ENCODE data around the gene UGCG.
"Not testable (repeated sequence)": the region's sequence is repeated elsewhere in the genome, so short reads cannot be mapped to it uniquely, and the experiment has no call there.

UGCG gene

GRCh38 chr9:111900151-111900857, 3.7 kb downstream of the UGCG start:
- Histone ChIP-seq H3K27me3 (ENCODE audit: insufficient read depth, poor library complexity, severe bottlenecking) (no peaks in the 10 kb centered on the region), H3K36me3 (ENCODE audit: low read depth) (peaks cover 16% of the 10 kb centered on the region), H3K27ac (ENCODE audit: poor library complexity, severe bottlenecking) (no peak overlapping the region), H3K4me1 (ENCODE audit: insufficient read depth, poor library complexity, severe bottlenecking) (peaks cover 35% of the 10 kb centered on the region), H3K4me3 (ENCODE audit: severe bottlenecking) (no peak overlapping the region), H3K9me3 (ENCODE audit: severe bottlenecking) (no peaks in the 10 kb centered on the region)
- no peak for ATAC-seq (ENCODE audit: low read depth)
- no peak for TF ChIP-seq CTCF (IDR thresholded peaks at IDR 0.05; ENCODE audit: poor library complexity, severe bottlenecking)
- DNase-seq (ENCODE audit: low spot score): no peak

- Histone ChIP-seq H3K27me3 (ENCODE audit: insufficient read depth, poor library complexity, severe bottlenecking) (no peaks in the 10 kb centered on the region), H3K9me3 (ENCODE audit: severe bottlenecking) (no peaks in the 10 kb centered on the region), H3K4me1 (ENCODE audit: insufficient read depth, poor library complexity, severe bottlenecking) (peaks cover 33% of the 10 kb centered on the region), H3K27ac (ENCODE audit: poor library complexity, severe bottlenecking) (no peak overlapping the region), H3K36me3 (ENCODE audit: low read depth) (peaks cover 20% of the 10 kb centered on the region), H3K4me3 (ENCODE audit: severe bottlenecking) (no peak overlapping the region)
- no peak for TF ChIP-seq CTCF (IDR thresholded peaks at IDR 0.05; ENCODE audit: poor library complexity, severe bottlenecking)
- ATAC-seq (ENCODE audit: low read depth) (no peak), DNase-seq (ENCODE audit: low spot score) (no peak)
These were observed 4.4 kb downstream of the UGCG start for GRCh38 chr9:111900858-111901612.

GRCh38 chr9:111902391-111903139, 6.0 kb downstream of the UGCG start:
- Histone ChIP-seq H3K27ac (ENCODE audit: poor library complexity, severe bottlenecking) (peak overlapping the region; percentile 22), H3K27me3 (ENCODE audit: insufficient read depth, poor library complexity, severe bottlenecking) (no peaks in the 10 kb centered on the region), H3K9me3 (ENCODE audit: severe bottlenecking) (no peaks in the 10 kb centered on the region), H3K4me3 (ENCODE audit: severe bottlenecking) (no peak overlapping the region), H3K4me1 (ENCODE audit: insufficient read depth, poor library complexity, severe bottlenecking) (peaks cover 37% of the 10 kb centered on the region), H3K36me3 (ENCODE audit: low read depth) (peaks cover 33% of the 10 kb centered on the region)
- ATAC-seq (ENCODE audit: low read depth): no peak
- no peak for DNase-seq (ENCODE audit: low spot score)
- no peak for TF ChIP-seq CTCF (IDR thresholded peaks at IDR 0.05; ENCODE audit: poor library complexity, severe bottlenecking)

- H3K9me3 ChIP-seq (ENCODE audit: severe bottlenecking); ATAC-seq (ENCODE audit: low read depth); H3K27me3 ChIP-seq (ENCODE audit: insufficient read depth, poor library complexity, severe bottlenecking); DNase-seq (ENCODE audit: low spot score); H3K4me3 ChIP-seq (ENCODE audit: severe bottlenecking); H3K27ac ChIP-seq (ENCODE audit: poor library complexity, severe bottlenecking): not testable (repeated sequence)
- H3K36me3 ChIP-seq (ENCODE audit: low read depth): peaks cover 35% of the 10 kb centered on the region
- peaks cover 46% of the 10 kb centered on the region for H3K4me1 ChIP-seq (ENCODE audit: insufficient read depth, poor library complexity, severe bottlenecking)
These were observed 6.9 kb downstream of the UGCG start for GRCh38 chr9:111903535-111903934.

GRCh38 chr9:111904026-111904425, 7.4 kb downstream of the UGCG start:
- no peaks in the 10 kb centered on the region for H3K27me3 ChIP-seq (ENCODE audit: insufficient read depth, poor library complexity, severe bottlenecking)
- DNase-seq (ENCODE audit: low spot score): no peak
- ATAC-seq (ENCODE audit: low read depth): no peak
- H3K4me3 ChIP-seq (ENCODE audit: severe bottlenecking): no peak overlapping the region
- no peak for TF ChIP-seq CTCF (IDR thresholded peaks at IDR 0.05; ENCODE audit: poor library complexity, severe bottlenecking)
- H3K4me1 ChIP-seq (ENCODE audit: insufficient read depth, poor library complexity, severe bottlenecking): peaks cover 47% of the 10 kb centered on the region
- no peak overlapping the region for H3K27ac ChIP-seq (ENCODE audit: poor library complexity, severe bottlenecking)
- peaks cover 31% of the 10 kb centered on the region for H3K36me3 ChIP-seq (ENCODE audit: low read depth)
- H3K9me3 ChIP-seq (ENCODE audit: severe bottlenecking): no peaks in the 10 kb centered on the region

Data from RWPE2 (cell line).